ENCODE measurements around the gene NLGN1.

NLGN1 gene

GRCh38 chr3:174098746-174099145 lies 701.2 kb downstream of the NLGN1 start:
- DNase-seq (ENCODE audit: low read depth) = no peak

- DNase-seq (ENCODE audit: low read depth) = no peak
Measured at GRCh38 chr3:174099724-174100123, 702.2 kb downstream of the NLGN1 start.

- no peak for DNase-seq (ENCODE audit: low read depth)
Measured at GRCh38 chr3:174100744-174101143, 703.2 kb downstream of the NLGN1 start.

GRCh38 chr3:174101244-174101643 lies 703.7 kb downstream of the NLGN1 start:
- no peak for DNase-seq (ENCODE audit: low read depth)

- DNase-seq (ENCODE audit: low read depth) = no peak
Measured at GRCh38 chr3:174102274-174102673, 704.7 kb downstream of the NLGN1 start.

- no peak for DNase-seq (ENCODE audit: low read depth)
Measured at GRCh38 chr3:174102866-174103265, 705.3 kb downstream of the NLGN1 start.

- DNase-seq (ENCODE audit: low read depth) = no peak
Measured at GRCh38 chr3:174110761-174111160, 713.2 kb downstream of the NLGN1 start.

GRCh38 chr3:174111776-174112175 lies 714.2 kb downstream of the NLGN1 start:
- DNase-seq (ENCODE audit: low read depth) = no peak

- DNase-seq (ENCODE audit: low read depth) = no peak
Measured at GRCh38 chr3:174116421-174116820, 718.9 kb downstream of the NLGN1 start.

- no peak for DNase-seq (ENCODE audit: low read depth)
Measured at GRCh38 chr3:174120997-174121396, 723.5 kb downstream of the NLGN1 start.

GRCh38 chr3:174122411-174122810 lies 724.9 kb downstream of the NLGN1 start:
- no peak for DNase-seq (ENCODE audit: low read depth)

GRCh38 chr3:174125267-174125824 lies 727.8 kb downstream of the NLGN1 start:
- no peak for DNase-seq (ENCODE audit: low read depth)

- DNase-seq (ENCODE audit: low read depth) = no peak
Measured at GRCh38 chr3:174126990-174127758, 729.6 kb downstream of the NLGN1 start.

GRCh38 chr3:174132006-174132405 lies 734.5 kb downstream of the NLGN1 start:
- DNase-seq (ENCODE audit: low read depth) = no peak

- no peak for DNase-seq (ENCODE audit: low read depth)
Measured at GRCh38 chr3:174132421-174133042, 735.0 kb downstream of the NLGN1 start.

- DNase-seq (ENCODE audit: low read depth) = no peak
Measured at GRCh38 chr3:174146008-174146407, 748.5 kb downstream of the NLGN1 start.

GRCh38 chr3:174147798-174148197 lies 750.3 kb downstream of the NLGN1 start:
- no peak for DNase-seq (ENCODE audit: low read depth)

GRCh38 chr3:174153871-174154270 lies 756.3 kb downstream of the NLGN1 start:
- no peak for DNase-seq (ENCODE audit: low read depth)

GRCh38 chr3:174156200-174156599 lies 758.7 kb downstream of the NLGN1 start:
- DNase-seq (ENCODE audit: low read depth) = no peak

- no peak for DNase-seq (ENCODE audit: low read depth)
Measured at GRCh38 chr3:174158674-174159073, 761.1 kb downstream of the NLGN1 start.

- DNase-seq (ENCODE audit: low read depth) = no peak
Measured at GRCh38 chr3:174159604-174160003, 762.1 kb downstream of the NLGN1 start.

- DNase-seq (ENCODE audit: low read depth) = no peak
Measured at GRCh38 chr3:174162550-174162949, 765.0 kb downstream of the NLGN1 start.

- DNase-seq (ENCODE audit: low read depth) = no peak
Measured at GRCh38 chr3:174168026-174168425, 770.5 kb downstream of the NLGN1 start.
